ENCODE data around the gene ARRB1. TPM values are rescaled to one million over a fixed set of nuclear protein-coding genes. Genes with fewer than 3 reads are reported as not detected.

ARRB1 gene
- total and polyA plus RNA-seq, 2 of the 13 experiments (the other 11 are each of a cell fraction or from before 2014, with no cell fraction given) = 22.5 to 35.7 TPM

DNA sequence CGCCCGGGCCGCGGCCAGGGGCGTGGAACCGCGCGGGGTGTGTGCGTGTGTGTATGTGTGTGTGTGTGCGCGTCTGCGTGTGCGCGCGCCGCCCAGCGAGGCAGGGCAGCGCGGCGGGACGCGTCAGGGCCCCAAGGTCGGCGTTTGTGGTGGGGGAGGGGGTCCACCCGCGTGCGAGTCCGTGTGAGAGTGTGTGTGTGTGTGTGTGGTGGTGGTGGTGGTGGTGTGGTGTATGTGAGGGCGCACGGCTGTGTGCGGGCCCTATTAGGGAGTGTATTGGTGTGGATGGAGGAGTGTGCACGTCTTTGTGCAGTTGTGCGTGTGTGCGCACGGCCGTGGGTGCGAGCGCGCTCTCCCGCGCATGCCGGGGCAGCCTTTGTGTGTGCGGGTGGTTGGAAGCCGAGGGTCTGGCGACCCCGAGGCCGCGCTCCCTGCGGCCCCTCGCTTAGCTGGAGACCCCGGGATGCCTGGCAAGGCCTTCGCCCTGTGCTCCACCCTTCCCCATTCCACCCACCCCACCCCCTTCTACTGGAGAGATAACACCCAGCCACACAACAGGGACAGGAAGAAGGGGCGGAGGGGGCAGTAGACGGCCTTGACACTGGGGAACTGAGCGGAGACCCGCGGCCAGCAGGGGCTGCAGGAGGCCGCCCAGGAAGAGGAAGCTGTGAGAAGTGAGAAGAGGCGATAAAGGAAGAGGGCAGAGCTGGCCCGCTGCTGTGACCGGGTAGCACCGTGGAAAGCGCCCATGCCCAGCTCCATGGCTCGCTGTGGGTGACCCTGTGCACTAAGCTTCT lies 528 bp upstream of the ARRB1 start (continued):
- TF ChIP-seq ZNF407 (CRISPR knock-in tag; IDR thresholded peaks at IDR 0.05; ENCODE audit: not compliant biosample characterization) (no peak), E2F5 (CRISPR knock-in tag; conservative IDR thresholded peaks at IDR 0.05) (no peak), PHF8 (CRISPR knock-in tag; IDR thresholded peaks at IDR 0.05) (peak; percentile 57), ZNF30 (CRISPR knock-in tag; IDR thresholded peaks at IDR 0.05) (no peak), ZSCAN31 (CRISPR knock-in tag; IDR thresholded peaks at IDR 0.05; ENCODE audit: low read depth) (peak; percentile 61; the same call in 1 of the 2 replicates), KAT7 (CRISPR knock-in tag; IDR thresholded peaks at IDR 0.05; ENCODE audit: borderline replicate concordance) (no peak), NR2F2 (IDR thresholded peaks at IDR 0.05; ENCODE audit: borderline replicate concordance, low read depth) (peak; percentile 71; the same call in 1 of the 2 replicates), SMAD9 (CRISPR knock-in tag; IDR thresholded peaks at IDR 0.05) (peak; percentile 17; the same call in 1 of the 2 replicates), CAMTA2 (CRISPR knock-in tag; IDR thresholded peaks at IDR 0.05; ENCODE audit: borderline replicate concordance) (no peak), FOXO1 (CRISPR knock-in tag; IDR thresholded peaks at IDR 0.05) (peak; percentile 70), ZNF878 (CRISPR knock-in tag; IDR thresholded peaks at IDR 0.05) (no peak), MAZ (IDR thresholded peaks at IDR 0.05; ENCODE audit: borderline replicate concordance, low read depth, low read length) (no peak), MAZ (CRISPR knock-in tag; IDR thresholded peaks at IDR 0.05; ENCODE audit: low read depth) (peak; percentile 48; the same call in 1 of the 2 replicates), CSRNP1 (CRISPR knock-in tag; IDR thresholded peaks at IDR 0.05) (no peak), SOX5 (CRISPR knock-in tag; IDR thresholded peaks at IDR 0.05; ENCODE audit: borderline replicate concordance) (peak; percentile 77; the same call in 1 of the 2 replicates), ZKSCAN5 (CRISPR knock-in tag; IDR thresholded peaks at IDR 0.05) (peak; percentile 81), SMC3 (IDR thresholded peaks at IDR 0.05; ENCODE audit: low read length) (no peak)
- TF ChIP-seq, protein P1, sequence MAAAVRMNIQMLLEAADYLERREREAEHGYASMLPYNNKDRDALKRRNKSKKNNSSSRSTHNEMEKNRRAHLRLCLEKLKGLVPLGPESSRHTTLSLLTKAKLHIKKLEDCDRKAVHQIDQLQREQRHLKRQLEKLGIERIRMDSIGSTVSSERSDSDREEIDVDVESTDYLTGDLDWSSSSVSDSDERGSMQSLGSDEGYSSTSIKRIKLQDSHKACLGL (CRISPR knock-in tag; IDR thresholded peaks at IDR 0.05) = no peak
